ENCODE data around the gene AACS.

Gene AACS

DNA sequence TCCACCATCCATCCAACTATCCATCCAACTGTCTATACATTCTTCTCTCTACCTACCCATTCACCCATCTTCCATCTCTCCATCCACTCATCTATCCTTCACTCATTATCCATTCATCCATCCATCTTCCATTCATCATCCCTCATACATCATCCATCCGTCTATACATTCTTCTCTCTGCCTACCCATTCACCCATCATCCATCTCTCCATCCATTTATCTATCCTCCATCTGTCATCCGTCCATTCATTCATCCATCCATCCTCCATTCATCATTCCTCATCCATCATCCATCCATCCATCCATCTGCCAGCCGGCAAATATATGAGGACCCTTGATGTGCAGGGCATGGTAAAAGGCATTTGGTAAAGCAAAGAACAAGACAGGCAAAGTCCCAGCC is 25.2 kb downstream of the AACS start:
- no peak overlapping the region for H3K4me3 ChIP-seq (ENCODE audit: insufficient read length, low read depth)
- peaks cover 88% of the 10 kb centered on the region for H3K36me3 ChIP-seq (ENCODE audit: insufficient read depth, insufficient read length, low read length)
- no peak for TF ChIP-seq YY1 (IDR thresholded peaks at IDR 0.05; ENCODE audit: insufficient read depth, insufficient read length)
- TF ChIP-seq ZNF274 (IDR thresholded peaks at IDR 0.05; ENCODE audit: low read depth, low read length), result no peak
- TF ChIP-seq SUZ12 (IDR thresholded peaks at IDR 0.05; ENCODE audit: extremely low read depth, insufficient read depth, insufficient read length), result no peak
- DNase-seq (ENCODE audit: low read depth, low spot score), result no peak
- H3K27me3 ChIP-seq (ENCODE audit: insufficient read depth, insufficient read length), result no peaks in the 10 kb centered on the region
- H3K4me1 ChIP-seq (ENCODE audit: insufficient read depth, insufficient read length), result peaks cover 15% of the 10 kb centered on the region
- H3K9ac ChIP-seq (ENCODE audit: insufficient read length, low read depth), result no peak overlapping the region
- H3K9me3 ChIP-seq (ENCODE audit: insufficient read depth, low read length), result no peaks in the 10 kb centered on the region

DNA sequence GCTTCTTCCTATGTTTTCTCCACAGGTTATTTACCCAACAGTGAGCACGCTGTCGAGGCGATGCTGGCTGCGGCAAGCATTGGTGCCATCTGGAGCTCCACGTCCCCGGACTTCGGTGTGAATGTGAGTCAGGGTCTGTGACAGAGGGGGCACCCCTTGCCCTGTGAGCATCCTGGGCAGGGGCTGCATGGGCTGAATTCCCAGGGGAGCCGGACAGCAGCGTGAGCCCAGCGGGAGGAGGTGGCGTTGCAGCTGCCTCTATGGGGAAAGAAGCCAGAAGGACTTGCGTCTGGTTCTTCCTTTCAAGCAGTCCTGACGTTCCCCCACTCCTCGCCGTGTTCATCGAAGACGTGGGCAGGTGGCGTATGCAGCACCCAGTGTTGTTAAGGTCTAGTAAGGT is 26.2 kb downstream of the AACS start:
- no peak for DNase-seq (ENCODE audit: low read depth, low spot score)
- no peak overlapping the region for H3K4me3 ChIP-seq (ENCODE audit: insufficient read length, low read depth)
- H3K9ac ChIP-seq (ENCODE audit: insufficient read length, low read depth), result no peak overlapping the region
- H3K4me1 ChIP-seq (ENCODE audit: insufficient read depth, insufficient read length), result peaks cover 15% of the 10 kb centered on the region
- H3K36me3 ChIP-seq (ENCODE audit: insufficient read depth, insufficient read length, low read length), result peaks cover 81% of the 10 kb centered on the region
- TF ChIP-seq SUZ12 (IDR thresholded peaks at IDR 0.05; ENCODE audit: extremely low read depth, insufficient read depth, insufficient read length) (no peak), ZNF274 (IDR thresholded peaks at IDR 0.05; ENCODE audit: low read depth, low read length) (no peak), YY1 (IDR thresholded peaks at IDR 0.05; ENCODE audit: insufficient read depth, insufficient read length) (no peak)
- no peaks in the 10 kb centered on the region for H3K9me3 ChIP-seq (ENCODE audit: insufficient read depth, low read length)
- no peaks in the 10 kb centered on the region for H3K27me3 ChIP-seq (ENCODE audit: insufficient read depth, insufficient read length)

DNA sequence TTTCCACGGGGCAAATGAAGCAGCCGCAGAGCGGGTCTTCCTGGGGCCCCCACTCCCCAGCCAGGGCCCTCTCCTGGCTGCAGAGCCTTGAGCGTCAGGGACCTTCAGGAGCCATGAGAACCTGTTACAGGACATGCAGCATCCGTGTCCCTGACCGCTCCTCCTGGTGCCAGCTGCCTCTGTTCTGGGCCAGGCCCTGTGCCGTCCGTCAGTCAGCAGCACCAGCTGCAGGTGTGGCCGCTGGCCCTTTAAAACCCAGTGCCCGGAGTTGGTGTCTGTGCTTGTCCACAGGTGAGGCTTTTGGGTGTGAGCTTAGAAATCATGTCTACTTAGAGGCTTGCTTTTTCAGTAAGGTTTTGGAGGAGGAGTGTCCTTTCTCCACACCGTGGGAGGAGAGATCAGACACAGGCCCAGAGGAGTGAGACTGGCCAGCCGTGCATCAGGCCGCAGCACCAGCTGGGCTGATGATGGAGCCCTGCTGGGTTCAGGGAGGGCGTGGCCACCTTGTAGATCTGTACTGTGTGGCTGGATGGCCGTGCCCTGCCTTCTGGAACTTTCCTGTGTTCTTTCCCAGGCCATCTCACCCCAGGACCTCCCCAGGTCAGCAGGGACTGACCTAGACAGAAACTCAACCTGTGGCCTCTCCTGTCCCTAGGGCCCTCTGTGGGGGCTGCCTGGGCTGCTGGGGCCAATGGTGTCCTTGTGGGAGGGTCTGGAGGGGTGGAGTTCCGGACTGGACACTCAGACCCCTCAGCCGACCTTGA is 27.1 kb downstream of the AACS start:
- DNase-seq (ENCODE audit: low read depth, low spot score), result no peak
- H3K4me1 ChIP-seq (ENCODE audit: insufficient read depth, insufficient read length), result peaks cover 11% of the 10 kb centered on the region
- H3K27me3 ChIP-seq (ENCODE audit: insufficient read depth, insufficient read length), result no peaks in the 10 kb centered on the region
- H3K9ac ChIP-seq (ENCODE audit: insufficient read length, low read depth), result no peak overlapping the region
- TF ChIP-seq SUZ12 (IDR thresholded peaks at IDR 0.05; ENCODE audit: extremely low read depth, insufficient read depth, insufficient read length), result no peak
- TF ChIP-seq YY1 (IDR thresholded peaks at IDR 0.05; ENCODE audit: insufficient read depth, insufficient read length), result no peak
- no peak for TF ChIP-seq ZNF274 (IDR thresholded peaks at IDR 0.05; ENCODE audit: low read depth, low read length)
- H3K36me3 ChIP-seq (ENCODE audit: insufficient read depth, insufficient read length, low read length), result peaks cover 74% of the 10 kb centered on the region
- no peak overlapping the region for H3K4me3 ChIP-seq (ENCODE audit: insufficient read length, low read depth)
- no peaks in the 10 kb centered on the region for H3K9me3 ChIP-seq (ENCODE audit: insufficient read depth, low read length)

DNA sequence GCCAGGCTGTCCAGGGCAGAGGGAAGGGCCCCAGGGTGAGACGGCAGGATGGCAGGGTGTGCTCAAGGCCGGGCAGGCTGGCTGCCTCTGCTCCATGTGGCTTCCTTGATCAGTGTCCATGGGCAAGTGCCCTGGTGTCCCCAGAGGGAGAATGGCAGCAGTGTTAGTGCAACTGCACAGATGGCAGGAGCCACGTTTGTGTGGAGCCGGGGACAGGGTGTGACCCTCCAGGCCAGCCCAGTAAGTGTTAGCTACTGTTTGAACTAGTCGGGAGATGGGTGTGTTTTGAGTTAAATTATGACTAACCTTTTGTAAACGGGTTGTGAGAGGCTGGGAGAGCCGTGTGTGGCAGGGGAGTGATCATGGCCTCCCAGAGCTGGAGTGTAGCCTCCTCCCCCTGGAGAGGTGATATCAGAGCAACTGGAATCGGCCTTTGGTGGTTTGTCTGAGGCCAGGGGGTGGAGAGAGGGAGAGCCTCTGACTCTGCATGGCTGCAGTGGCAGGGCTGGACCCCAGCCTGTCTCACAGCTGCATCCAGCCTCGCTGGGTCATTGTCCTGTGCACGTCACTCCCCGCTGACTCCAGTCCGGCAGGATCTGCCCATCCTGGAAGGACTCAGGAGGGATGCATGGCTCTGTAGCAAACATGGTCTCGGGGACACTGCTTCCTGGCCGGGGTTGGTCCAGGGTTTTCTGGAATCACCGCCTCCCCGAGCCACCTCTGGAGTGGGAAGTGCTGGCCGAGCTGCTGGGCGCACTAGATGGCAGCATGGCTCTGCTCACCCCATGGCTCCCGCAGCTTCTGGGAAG is 27.8 kb downstream of the AACS start:
- H3K36me3 ChIP-seq (ENCODE audit: insufficient read depth, insufficient read length, low read length), result peaks cover 67% of the 10 kb centered on the region
- TF ChIP-seq YY1 (IDR thresholded peaks at IDR 0.05; ENCODE audit: insufficient read depth, insufficient read length) (no peak), SUZ12 (IDR thresholded peaks at IDR 0.05; ENCODE audit: extremely low read depth, insufficient read depth, insufficient read length) (no peak), ZNF274 (IDR thresholded peaks at IDR 0.05; ENCODE audit: low read depth, low read length) (no peak)

DNA sequence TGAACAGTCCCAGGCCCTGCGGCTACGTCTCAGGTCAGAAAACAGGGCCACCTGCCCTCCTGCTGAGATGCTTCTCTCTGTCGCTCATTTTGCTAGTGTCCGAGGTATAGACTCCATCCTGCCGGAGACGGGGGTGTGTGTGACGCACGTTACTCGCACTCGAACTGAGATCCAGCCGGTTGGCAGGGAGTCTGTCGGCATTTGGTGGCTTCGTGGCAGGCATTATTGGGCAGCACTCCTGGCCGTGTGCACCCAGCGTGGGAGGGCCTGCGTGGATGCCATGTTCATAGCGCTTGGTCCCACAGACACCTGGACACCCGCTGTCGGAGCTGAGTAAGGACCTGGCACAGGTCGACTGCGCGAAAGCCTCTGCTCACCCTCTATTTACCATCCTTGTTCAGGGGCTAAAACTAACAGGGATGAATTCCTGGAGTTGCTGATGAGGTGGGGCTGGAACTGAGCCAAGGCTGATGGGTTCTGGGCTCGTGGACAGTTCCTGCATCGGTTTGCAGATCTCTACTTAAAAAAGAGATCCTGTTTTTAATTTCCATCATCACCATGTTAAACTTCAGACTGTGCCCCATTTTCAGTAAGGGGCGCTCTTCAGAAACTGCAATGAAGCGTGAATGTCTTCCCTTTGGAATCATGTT is 28.6 kb downstream of the AACS start:
- Histone ChIP-seq H3K27me3 (ENCODE audit: insufficient read depth, insufficient read length) (no peaks in the 10 kb centered on the region), H3K4me1 (ENCODE audit: insufficient read depth, insufficient read length) (peaks cover 11% of the 10 kb centered on the region), H3K36me3 (ENCODE audit: insufficient read depth, insufficient read length, low read length) (peaks cover 61% of the 10 kb centered on the region), H3K4me3 (ENCODE audit: insufficient read length, low read depth) (no peak overlapping the region), H3K9me3 (ENCODE audit: insufficient read depth, low read length) (no peaks in the 10 kb centered on the region), H3K9ac (ENCODE audit: insufficient read length, low read depth) (no peak overlapping the region)
- TF ChIP-seq YY1 (IDR thresholded peaks at IDR 0.05; ENCODE audit: insufficient read depth, insufficient read length) (no peak), ZNF274 (IDR thresholded peaks at IDR 0.05; ENCODE audit: low read depth, low read length) (no peak), SUZ12 (IDR thresholded peaks at IDR 0.05; ENCODE audit: extremely low read depth, insufficient read depth, insufficient read length) (no peak)
- no peak for DNase-seq (ENCODE audit: low read depth, low spot score)

More for the DNA sequence above, 27.8 kb downstream of the AACS start:
- DNase-seq (ENCODE audit: low read depth, low spot score), result no peak
- H3K27me3 ChIP-seq (ENCODE audit: insufficient read depth, insufficient read length), result no peaks in the 10 kb centered on the region
- no peak overlapping the region for H3K9ac ChIP-seq (ENCODE audit: insufficient read length, low read depth)
- no peaks in the 10 kb centered on the region for H3K9me3 ChIP-seq (ENCODE audit: insufficient read depth, low read length)
- H3K4me1 ChIP-seq (ENCODE audit: insufficient read depth, insufficient read length), result peaks cover 11% of the 10 kb centered on the region
- no peak overlapping the region for H3K4me3 ChIP-seq (ENCODE audit: insufficient read length, low read depth)

DNA sequence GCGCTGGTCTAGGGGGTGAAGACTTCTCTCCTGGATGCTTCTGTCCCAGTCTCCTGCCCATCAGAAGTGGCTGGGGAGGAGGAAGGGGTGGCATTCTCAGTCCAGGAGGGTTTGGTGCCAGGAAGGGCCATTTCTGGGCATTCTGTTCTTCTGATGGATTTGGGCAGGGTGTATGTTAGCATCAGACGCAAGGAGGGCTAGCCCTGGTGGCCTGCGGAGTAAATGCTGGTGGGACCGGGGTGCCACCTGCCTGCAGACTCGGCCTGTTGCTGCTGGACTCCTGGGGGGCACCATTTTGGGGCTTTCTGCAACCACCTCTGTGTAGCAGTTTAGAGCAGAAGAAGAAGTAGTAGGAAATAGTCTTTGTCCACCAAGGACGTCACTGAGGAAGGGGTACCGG is 31.7 kb downstream of the AACS start:
- DNase-seq (ENCODE audit: low read depth, low spot score), result no peak
- H3K4me3 ChIP-seq (ENCODE audit: insufficient read length, low read depth), result no peak overlapping the region
- no peak overlapping the region for H3K9ac ChIP-seq (ENCODE audit: insufficient read length, low read depth)
- H3K36me3 ChIP-seq (ENCODE audit: insufficient read depth, insufficient read length, low read length), result peaks cover 43% of the 10 kb centered on the region
- TF ChIP-seq YY1 (IDR thresholded peaks at IDR 0.05; ENCODE audit: insufficient read depth, insufficient read length) (no peak), SUZ12 (IDR thresholded peaks at IDR 0.05; ENCODE audit: extremely low read depth, insufficient read depth, insufficient read length) (no peak), ZNF274 (IDR thresholded peaks at IDR 0.05; ENCODE audit: low read depth, low read length) (no peak)
- H3K9me3 ChIP-seq (ENCODE audit: insufficient read depth, low read length), result no peaks in the 10 kb centered on the region
- H3K27me3 ChIP-seq (ENCODE audit: insufficient read depth, insufficient read length), result no peaks in the 10 kb centered on the region
- H3K4me1 ChIP-seq (ENCODE audit: insufficient read depth, insufficient read length), result peaks cover 11% of the 10 kb centered on the region

DNA sequence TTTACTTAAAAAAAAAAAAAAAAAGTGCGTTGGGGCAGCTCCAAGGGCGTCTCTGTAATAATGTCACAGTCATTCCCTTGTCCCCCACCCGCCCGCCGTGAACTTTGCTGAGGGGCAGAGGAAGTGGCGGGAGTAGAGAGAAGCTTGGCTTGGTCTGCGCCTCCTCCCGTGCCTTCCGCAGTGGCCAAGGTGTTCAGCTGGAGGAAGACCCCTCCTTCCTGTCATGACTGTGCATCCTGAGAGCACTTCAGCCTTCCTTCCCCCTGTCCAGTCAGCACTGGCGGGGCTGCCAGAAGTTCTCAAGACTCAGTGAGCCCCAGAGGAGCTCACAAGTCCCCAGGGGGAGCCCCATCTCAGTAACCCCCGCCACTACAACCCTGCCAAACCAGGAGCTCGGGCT is 32.2 kb downstream of the AACS start:
- Histone ChIP-seq H3K4me3 (ENCODE audit: insufficient read length, low read depth) (no peak overlapping the region), H3K27me3 (ENCODE audit: insufficient read depth, insufficient read length) (no peaks in the 10 kb centered on the region), H3K9ac (ENCODE audit: insufficient read length, low read depth) (no peak overlapping the region), H3K4me1 (ENCODE audit: insufficient read depth, insufficient read length) (peaks cover 9% of the 10 kb centered on the region), H3K9me3 (ENCODE audit: insufficient read depth, low read length) (no peaks in the 10 kb centered on the region), H3K36me3 (ENCODE audit: insufficient read depth, insufficient read length, low read length) (peaks cover 41% of the 10 kb centered on the region)
- no peak for DNase-seq (ENCODE audit: low read depth, low spot score)
- TF ChIP-seq SUZ12 (IDR thresholded peaks at IDR 0.05; ENCODE audit: extremely low read depth, insufficient read depth, insufficient read length) (no peak), YY1 (IDR thresholded peaks at IDR 0.05; ENCODE audit: insufficient read depth, insufficient read length) (no peak), ZNF274 (IDR thresholded peaks at IDR 0.05; ENCODE audit: low read depth, low read length) (no peak)

Measured in NT2/D1 (cell line).